BJ (cell line): ENCODE results near the gene NTMT1. TPM values are rescaled to one million over a fixed set of nuclear protein-coding genes. Genes with fewer than 3 reads are reported as not detected.

Source experiments
- CTCF ChIA-PET: fragments of 350-600 bp; formaldehyde crosslinking; extraction: SDS; loops from one replicate; lab custom pipeline; 2021; ENCODE audit warnings: antibody characterized with exemption, inconsistent platforms; lab: Yijun Ruan, JAX
- POLR2A ChIA-PET: fragments of 300-600 bp; sonication (Branson Sonifier 250); formaldehyde crosslinking; extraction: SDS; loops from one replicate; lab custom pipeline; 2021; ENCODE audit warnings: antibody characterized with exemption; lab: Charles Lee
- DNase-seq: peaks from one replicate; pipeline ENCODE4 v3.0.0-alpha.2; 2011; ENCODE audit warnings: low read depth
- H3K27me3 ChIP-seq: 2 replicates; pipeline ENCODE4 v1.6.0; 2011; ENCODE audit warnings: low read length; ENCODE audit not compliant: control insufficient read depth, insufficient read depth
- H3K36me3 ChIP-seq: 2 replicates; pipeline ENCODE4 v1.5.1; 2011; ENCODE audit warnings: low read length; ENCODE audit not compliant: control insufficient read depth, insufficient read depth
- H3K4me3 ChIP-seq: 2 replicates; pipeline ENCODE4 v1.5.1; 2011; ENCODE audit warnings: low read depth, mild to moderate bottlenecking, control low read depth, low read length
- CTCF ChIP-seq: IDR thresholded peaks from 2 replicates; pipeline ENCODE4 v1.5.1; 2011; ENCODE audit warnings: low read depth, mild to moderate bottlenecking, control low read depth, inconsistent platforms, low read length, moderate library complexity; ENCODE audit not compliant: insufficient read depth
- polyA plus RNA-seq: library from polyadenylated mRNA; depleted of rRNA; stranded (reverse); fragments of >200 nt; gene quantifications from 2 replicates; pipeline ENCODE4 v1.2.3, GENCODE V29; 2011

NTMT1 gene
- polyA plus RNA-seq, 1 experiment = 96.3 TPM

GRCh38 chr9:129648092-129648763, 22.3 kb downstream of the NTMT1 start:
- ChIA-PET POLR2A (no interaction called here), CTCF (no interaction called here)
- Histone ChIP-seq H3K36me3 (no peaks in the 10 kb centered on the region), H3K27me3 (no peaks in the 10 kb centered on the region), H3K4me3 (no peak overlapping the region)
- DNase-seq = no peak
- no peak for TF ChIP-seq CTCF

- Histone ChIP-seq H3K4me3 (no peak overlapping the region), H3K27me3 (no peaks in the 10 kb centered on the region), H3K36me3 (no peaks in the 10 kb centered on the region)
- CTCF ChIA-PET = no interaction called here
- TF ChIP-seq CTCF = no peak
- no peak for DNase-seq
- POLR2A ChIA-PET = no interaction called here
Observed at GRCh38 chr9:129648764-129649115, 22.8 kb downstream of the NTMT1 start.

GRCh38 chr9:129649726-129650679, 24.0 kb downstream of the NTMT1 start:
- H3K36me3 ChIP-seq = no peaks in the 10 kb centered on the region
- H3K27me3 ChIP-seq = no peaks in the 10 kb centered on the region
- no peak for TF ChIP-seq CTCF
- ChIA-PET CTCF (interaction anchor here (0.6 to 3.2 kb wide), 5 partner anchors 11 to 930 kb away, joined by 3 to 9 read pairs (median 3); partner anchors contain the start of gene FUBP3), POLR2A (no interaction called here)
- DNase-seq = no peak
- H3K4me3 ChIP-seq = no peak overlapping the region

- no peak for DNase-seq
- H3K4me3 ChIP-seq = no peak overlapping the region
- no peak for TF ChIP-seq CTCF
- H3K36me3 ChIP-seq = no peaks in the 10 kb centered on the region
- no peaks in the 10 kb centered on the region; the same call in 1 of the 2 replicates for H3K27me3 ChIP-seq
- ChIA-PET CTCF (interaction anchor here (3.2 kb wide), 1 partner anchor 11 kb away, joined by 9 read pairs; no protein-coding TSS in a partner anchor), POLR2A (no interaction called here)
Observed at GRCh38 chr9:129650680-129651235, 24.8 kb downstream of the NTMT1 start.
